Left lung (tissue), 10 donors: ENCODE results near the gene NCOA6. TPM values are rescaled to one million over a fixed set of nuclear protein-coding genes. Genes with fewer than 3 reads are reported as not detected.

ENCODE experiments used
- ATAC-seq: fragments of 200-7000 bp; cut with Tn5 transposase; one replicate; pipeline ENCODE4 v1.9.1; 2020; ENCODE audit warnings: moderate library complexity
- DNase-seq, 4 donors: peaks; one replicate each; pipeline ENCODE4 v3.0.0-alpha.2; 2013 to 2020
- H3K27ac ChIP-seq, 2 donors: fragments of 200-600 bp; sonication (generic) in 1 of 2; one replicate each; pipeline versions ENCODE4 v1.5.0 to v1.8.0; 2020 to 2021
- H3K27me3 ChIP-seq, 2 donors: fragments of 200-600 bp; sonication (generic) in 1 of 2; one replicate each; pipeline versions ENCODE4 v1.5.0 to v1.8.0; 2020 to 2021
- H3K36me3 ChIP-seq, 2 donors: fragments of 200-600 bp; sonication (generic) in 1 of 2; one replicate each; pipeline versions ENCODE4 v1.5.0 to v1.8.0; 2020 to 2021
- H3K4me1 ChIP-seq, 2 donors: fragments of 200-600 bp; one replicate each; pipeline ENCODE4 v1.8.0; 2021
- H3K4me3 ChIP-seq, 2 donors: fragments of 200-600 bp; sonication (generic) in 1 of 2; one replicate each; pipeline versions ENCODE4 v1.5.0 to v1.8.0; 2020 to 2021; ENCODE audit warnings: mild to moderate bottlenecking in 1 of 2
- H3K9me3 ChIP-seq, 2 donors: fragments of 200-600 bp; sonication (generic) in 1 of 2; one replicate each; pipeline versions ENCODE4 v1.5.0 to v1.8.0; 2020 to 2021
- intact Hi-C, 2 donors: fragments of 100-400 bp; cut with DNase I; formaldehyde crosslinking; loops; one replicate each; pipeline versions ENCODE4 v1.11.2 to v1.14.2; 2022
- polyA plus RNA-seq, 6 donors: library from polyadenylated mRNA; unstranded; fragments of 120-200 nt; gene quantifications; one replicate each; pipeline ENCODE4 v1.2.1, GENCODE V29; 2013; ENCODE audit not compliant: insufficient read length in 6 of 6
- total RNA-seq, 2 donors: library from RNA; stranded (reverse); fragmentation: NEBNext Ultra II Directional; extraction: Animal tissue kit (Norgen Biotek cat#: 25700); gene quantifications; one replicate each; pipeline ENCODE4 v1.2.1, GENCODE V29; 2021
- TF ChIP-seq, protein P1 (sequence below), 2 donors: fragments of 200-600 bp; sonication (generic) in 1 of 2; IDR thresholded peaks; one replicate each; pipeline versions ENCODE4 v1.5.0 to v1.8.0; 2021; ENCODE audit warnings: antibody characterized with exemption in 2 of 2
- donor health status: DM: no; HTN: yes; CAD: no.
- donor health status: DM: no; HTN: no; CAD: no.

Gene NCOA6
- total and polyA plus RNA-seq, 8 donors: 26.0 to 52.3 (median 45.0) TPM

- H3K27ac ChIP-seq: no peak overlapping the region
- DNase-seq: peak in 1 of 4 donors; percentile 50
- H3K9me3 ChIP-seq: no peaks in the 10 kb centered on the region
- no peaks in the 10 kb centered on the region for H3K27me3 ChIP-seq
- no peaks in the 10 kb centered on the region for H3K36me3 ChIP-seq
- intact Hi-C loops: no loop called here
- ATAC-seq: no peak
- H3K4me3 ChIP-seq: no peak overlapping the region
- no peaks in the 10 kb centered on the region for H3K4me1 ChIP-seq
- TF ChIP-seq, protein P1, sequence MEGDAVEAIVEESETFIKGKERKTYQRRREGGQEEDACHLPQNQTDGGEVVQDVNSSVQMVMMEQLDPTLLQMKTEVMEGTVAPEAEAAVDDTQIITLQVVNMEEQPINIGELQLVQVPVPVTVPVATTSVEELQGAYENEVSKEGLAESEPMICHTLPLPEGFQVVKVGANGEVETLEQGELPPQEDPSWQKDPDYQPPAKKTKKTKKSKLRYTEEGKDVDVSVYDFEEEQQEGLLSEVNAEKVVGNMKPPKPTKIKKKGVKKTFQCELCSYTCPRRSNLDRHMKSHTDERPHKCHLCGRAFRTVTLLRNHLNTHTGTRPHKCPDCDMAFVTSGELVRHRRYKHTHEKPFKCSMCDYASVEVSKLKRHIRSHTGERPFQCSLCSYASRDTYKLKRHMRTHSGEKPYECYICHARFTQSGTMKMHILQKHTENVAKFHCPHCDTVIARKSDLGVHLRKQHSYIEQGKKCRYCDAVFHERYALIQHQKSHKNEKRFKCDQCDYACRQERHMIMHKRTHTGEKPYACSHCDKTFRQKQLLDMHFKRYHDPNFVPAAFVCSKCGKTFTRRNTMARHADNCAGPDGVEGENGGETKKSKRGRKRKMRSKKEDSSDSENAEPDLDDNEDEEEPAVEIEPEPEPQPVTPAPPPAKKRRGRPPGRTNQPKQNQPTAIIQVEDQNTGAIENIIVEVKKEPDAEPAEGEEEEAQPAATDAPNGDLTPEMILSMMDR (IDR thresholded peaks at IDR 0.05): no peak
Observed at GRCh38 chr20:34861386-34862084, 36.1 kb upstream of the NCOA6 start.

DNA sequence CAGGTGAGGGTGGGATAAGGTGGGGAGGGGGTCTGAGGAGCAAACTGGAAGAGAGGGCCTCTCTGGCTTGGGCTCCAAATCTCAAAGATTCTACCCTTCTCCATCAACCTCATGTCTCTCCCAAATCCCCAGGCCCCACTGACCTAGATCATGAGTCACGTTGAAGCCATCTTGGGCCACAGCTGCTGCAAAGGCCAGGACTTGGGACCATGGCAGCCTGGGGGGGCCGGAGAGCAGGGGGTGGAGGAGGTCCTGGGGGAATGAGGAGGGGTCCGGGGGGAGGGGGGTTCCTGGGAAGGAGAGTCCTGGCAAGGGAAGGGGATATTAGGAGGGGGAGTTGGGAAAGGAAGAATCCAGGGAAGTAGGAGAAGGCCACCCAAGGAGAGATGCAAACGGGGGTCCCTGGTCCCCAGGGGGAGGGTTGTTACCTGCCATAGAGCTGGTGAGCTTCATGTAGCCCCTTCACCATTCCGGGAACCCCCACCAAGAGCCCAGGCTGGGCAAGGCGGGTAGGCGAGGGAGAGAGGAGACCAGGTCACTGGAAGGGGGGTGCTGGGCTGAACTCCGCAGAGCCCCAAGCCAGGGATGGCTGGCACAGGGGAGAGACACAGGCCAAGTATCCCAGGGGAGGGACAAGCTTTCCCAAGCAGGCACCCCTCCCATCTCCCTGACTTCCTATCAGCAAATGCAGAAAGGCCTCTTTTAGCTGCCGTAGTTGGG lies 34.5 kb upstream of the NCOA6 start:
- intact Hi-C loops: no loop called here
- ATAC-seq: no peak
- TF ChIP-seq, protein P1 (IDR thresholded peaks at IDR 0.05): no peak

GRCh38 chr20:34859367-34859766 lies 33.9 kb upstream of the NCOA6 start:
- H3K36me3 ChIP-seq: peaks cover 0 to 3% of the 10 kb centered on the region in 2 donors
- intact Hi-C loops: no loop called here
- DNase-seq: peak in 1 of 4 donors; percentile 77
- no peak overlapping the region for H3K27ac ChIP-seq
- ATAC-seq: no peak
- H3K4me3 ChIP-seq: no peak overlapping the region
- no peaks in the 10 kb centered on the region for H3K4me1 ChIP-seq
- H3K9me3 ChIP-seq: no peaks in the 10 kb centered on the region
- TF ChIP-seq, protein P1 (IDR thresholded peaks at IDR 0.05): no peak
- H3K27me3 ChIP-seq: no peaks in the 10 kb centered on the region

More for the DNA sequence above, 34.5 kb upstream of the NCOA6 start:
- Histone ChIP-seq H3K36me3 (no peaks in the 10 kb centered on the region), H3K9me3 (no peaks in the 10 kb centered on the region), H3K4me3 (no peak overlapping the region), H3K27me3 (no peaks in the 10 kb centered on the region), H3K4me1 (no peaks in the 10 kb centered on the region), H3K27ac (no peak overlapping the region)
- DNase-seq: no peak

DNA sequence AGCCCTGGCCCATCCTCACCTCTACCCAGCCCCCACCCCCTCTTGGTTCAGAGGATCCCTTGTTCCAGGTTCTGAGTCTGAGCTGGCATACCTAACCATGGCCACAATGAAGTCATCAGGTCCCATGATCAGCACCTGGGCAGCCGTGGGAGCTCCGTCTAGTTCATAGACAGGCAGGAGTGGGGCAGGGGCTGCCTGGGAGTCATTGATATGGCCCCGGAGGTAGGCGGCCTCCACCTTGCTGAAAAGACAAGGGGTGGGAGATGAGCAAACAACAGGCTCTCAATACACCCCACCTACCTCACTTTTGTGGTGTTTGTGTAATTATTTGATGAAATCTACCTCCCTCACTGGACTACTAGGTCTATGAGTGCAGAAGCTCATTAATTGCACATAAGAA lies 26.8 kb upstream of the NCOA6 start:
- H3K9me3 ChIP-seq: no peaks in the 10 kb centered on the region
- ATAC-seq (no peak), DNase-seq (no peak)
- no peak overlapping the region for H3K27ac ChIP-seq
- intact Hi-C loops: no loop called here
- TF ChIP-seq, protein P1 (IDR thresholded peaks at IDR 0.05): no peak
- H3K4me3 ChIP-seq: no peak overlapping the region
- H3K36me3 ChIP-seq: peaks cover 0 to 41% of the 10 kb centered on the region in 2 donors
- no peaks in the 10 kb centered on the region for H3K4me1 ChIP-seq
- no peaks in the 10 kb centered on the region for H3K27me3 ChIP-seq

- H3K4me3 ChIP-seq: no peak overlapping the region
- no peaks in the 10 kb centered on the region for H3K27me3 ChIP-seq
- no peaks in the 10 kb centered on the region for H3K9me3 ChIP-seq
- H3K4me1 ChIP-seq: no peaks in the 10 kb centered on the region
- TF ChIP-seq, protein P1 (IDR thresholded peaks at IDR 0.05): no peak
- peaks cover 0 to 41% of the 10 kb centered on the region in 2 donors for H3K36me3 ChIP-seq
- no peak for ATAC-seq
- intact Hi-C loops: no loop called here
- DNase-seq: no peak
- no peak overlapping the region for H3K27ac ChIP-seq
Observed at GRCh38 chr20:34850969-34851368, 25.5 kb upstream of the NCOA6 start.
